H1 (cell line): ENCODE results near the gene KRTAP5-4. TPM values are rescaled to one million over a fixed set of nuclear protein-coding genes. Genes with fewer than 3 reads are reported as not detected.

ENCODE experiments used
- CTCF ChIA-PET: fragments of 300-600 bp; sonication (Branson Sonifier 250); formaldehyde crosslinking; loops from one replicate; lab custom pipeline; 2021; ENCODE audit not compliant: partially characterized antibody; lab: Charles Lee
- POLR2A ChIA-PET: fragments of 300-600 bp; sonication (Branson Sonifier 250); formaldehyde crosslinking; loops from one replicate; lab custom pipeline; 2021; ENCODE audit warnings: inconsistent platforms; ENCODE audit not compliant: partially characterized antibody; lab: Charles Lee
- DNase-seq, 2 experiments: peaks; one replicate each; pipeline versions ENCODE4 v3.0.0 to v3.0.0-alpha.2; 2010 to 2022; ENCODE audit warnings: low spot score in 2 of 2, low read depth in 1 of 2, mixed read lengths in 1 of 2
- FAIRE-seq: peaks from 2 replicates; lab custom pipeline; 2011; peaks lifted over from hg19 to GRCh38; lab: Jason Lieb, UNC
- H2AFZ ChIP-seq: 2 replicates; pipeline ENCODE4 v1.8.1; 2012; ENCODE audit warnings: low read length, inconsistent platforms
- H2AK5ac ChIP-seq: 2 replicates; pipeline ENCODE4 v1.6.1; 2013; ENCODE audit warnings: low read depth, low read length
- H2BK120ac ChIP-seq: replicated peaks from 2 replicates; pipeline ENCODE3; 2013; ENCODE audit warnings: low read depth, low read length, inconsistent platforms
- H2BK12ac ChIP-seq: 2 replicates; pipeline ENCODE4 v1.6.1; 2013; ENCODE audit warnings: low read depth, low read length
- H2BK15ac ChIP-seq: 2 replicates; pipeline ENCODE4 v1.6.1; 2013; ENCODE audit warnings: low read length
- H2BK20ac ChIP-seq: 2 replicates; pipeline ENCODE4 v1.6.1; 2013; ENCODE audit warnings: low read length
- H2BK5ac ChIP-seq: 2 replicates; pipeline ENCODE4 v1.6.1; 2013; ENCODE audit warnings: low read depth, low read length
- H3K14ac ChIP-seq: 2 replicates; pipeline ENCODE4 v1.6.1; 2013; ENCODE audit warnings: inconsistent platforms; ENCODE audit not compliant: insufficient read length
- H3K18ac ChIP-seq: 2 replicates; pipeline ENCODE4 v1.6.1; 2013; ENCODE audit warnings: low read length; ENCODE audit errors: extremely low read depth
- H3K23ac ChIP-seq: 2 replicates; pipeline ENCODE4 v1.6.1; 2013; ENCODE audit warnings: inconsistent platforms; ENCODE audit not compliant: insufficient read length
- H3K23me2 ChIP-seq: 2 replicates; pipeline ENCODE4 v1.6.1; 2013; ENCODE audit warnings: low read depth, low read length
- H3K27ac ChIP-seq: 2 replicates; pipeline ENCODE4 v1.6.1; 2011; ENCODE audit warnings: low read depth, low read length, inconsistent platforms
- H3K27me3 ChIP-seq, 4 experiments: replicated peaks in 1 of 4; 1 replicate in 1 of 4; 2 replicates in 3 of 4; pipeline versions ENCODE4 v1.6.1 to v1.8.1; 2011 to 2013; ENCODE audit warnings: low read length in 3 of 4, mild to moderate bottlenecking in 3 of 4, inconsistent platforms in 2 of 4, mixed read lengths in 2 of 4, moderate library complexity in 1 of 4; ENCODE audit not compliant: control insufficient read depth in 3 of 4, insufficient read depth in 3 of 4; ENCODE audit errors: extremely low read depth in 1 of 4
- H3K36me3 ChIP-seq, 4 experiments: 2 replicates each; pipeline versions ENCODE4 v1.6.1 to v1.8.1; 2011 to 2013; ENCODE audit warnings: mild to moderate bottlenecking in 4 of 4, low read length in 3 of 4, moderate library complexity in 2 of 4, control low read depth in 1 of 4, inconsistent platforms in 1 of 4; ENCODE audit not compliant: insufficient read depth in 4 of 4, control insufficient read depth in 2 of 4
- H3K4ac ChIP-seq: replicated peaks from 2 replicates; pipeline ENCODE3; 2013; ENCODE audit warnings: low read length, low read depth, mixed read lengths, inconsistent platforms; ENCODE audit not compliant: insufficient read length
- H3K4me1 ChIP-seq, 4 experiments: replicated peaks in 1 of 4; 1 replicate in 1 of 4; 2 replicates in 3 of 4; pipeline versions ENCODE4 v1.6.1 to v1.8.1; 2011 to 2013; ENCODE audit warnings: low read length in 3 of 4, inconsistent platforms in 2 of 4, mixed read lengths in 1 of 4; ENCODE audit not compliant: insufficient read depth in 4 of 4, control insufficient read depth in 3 of 4
- H3K4me2 ChIP-seq, 2 experiments: 2 replicates each; pipeline versions ENCODE4 v1.6.1 to v1.8.1; 2011 to 2013; ENCODE audit warnings: low read depth in 2 of 2, low read length in 2 of 2, control low read depth in 1 of 2, inconsistent platforms in 1 of 2, mild to moderate bottlenecking in 1 of 2; ENCODE audit not compliant: insufficient read depth in 1 of 2
- H3K4me3 ChIP-seq, 4 experiments: fragments of 200-600, 300-600 bp in 1 of 4; sonication (generic), shearing (Covaris generic), sonication (Bioruptor Twin) in 1 of 4; 2 replicates each; pipeline versions ENCODE4 v1.5.1 to v1.8.1; 2011 to 2016; ENCODE audit warnings: low read length in 4 of 4, low read depth in 3 of 4, control low read depth in 2 of 4, inconsistent platforms in 2 of 4, mild to moderate bottlenecking in 2 of 4, mixed read lengths in 1 of 4, moderate library complexity in 1 of 4; ENCODE audit not compliant: insufficient read depth in 2 of 4; ENCODE audit errors: extremely low read depth in 1 of 4
- H3K56ac ChIP-seq: replicated peaks from 2 replicates; pipeline ENCODE3; 2013; ENCODE audit warnings: low read depth, mild to moderate bottlenecking, mixed read lengths, low read length, inconsistent platforms; ENCODE audit not compliant: insufficient read length
- H3K79me1 ChIP-seq: 2 replicates; pipeline ENCODE4 v1.6.1; 2013; ENCODE audit warnings: low read depth, low read length, control low read depth
- H3K79me2 ChIP-seq, 2 experiments: 2 replicates each; pipeline versions ENCODE4 v1.6.1 to v1.8.1; 2012 to 2013; ENCODE audit warnings: low read length in 2 of 2, mild to moderate bottlenecking in 2 of 2, inconsistent platforms in 1 of 2; ENCODE audit not compliant: insufficient read depth in 2 of 2, control insufficient read depth in 1 of 2
- H3K9ac ChIP-seq, 4 experiments: replicated peaks in 1 of 4; 1 replicate in 1 of 4; 2 replicates in 3 of 4; pipeline versions ENCODE4 v1.6.1 to v1.8.1; 2011 to 2013; ENCODE audit warnings: low read depth in 3 of 4, low read length in 3 of 4, control low read depth in 2 of 4, mild to moderate bottlenecking in 2 of 4, moderate library complexity in 2 of 4, inconsistent platforms in 1 of 4; ENCODE audit errors: extremely low read depth in 1 of 4
- H3K9me3 ChIP-seq, 2 experiments: 2 replicates each; pipeline versions ENCODE4 v1.6.1 to v1.8.1; 2012 to 2013; ENCODE audit warnings: mild to moderate bottlenecking in 2 of 2, moderate library complexity in 2 of 2, control low read depth in 1 of 2, inconsistent platforms in 1 of 2, low read depth in 1 of 2, low read length in 1 of 2, mixed read lengths in 1 of 2; ENCODE audit not compliant: insufficient read depth in 2 of 2
- H4K20me1 ChIP-seq, 2 experiments: replicated peaks in 1 of 2; 2 replicates each; pipeline versions ENCODE3 to v1.8.1; 2011 to 2013; ENCODE audit warnings: inconsistent platforms in 2 of 2, low read length in 2 of 2, mild to moderate bottlenecking in 1 of 2; ENCODE audit not compliant: insufficient read depth in 2 of 2, control insufficient read depth in 1 of 2
- H4K5ac ChIP-seq: 2 replicates; pipeline ENCODE4 v1.6.1; 2013; ENCODE audit warnings: low read length, low read depth, mixed read lengths, inconsistent platforms; ENCODE audit not compliant: insufficient read length
- H4K8ac ChIP-seq: 2 replicates; pipeline ENCODE4 v1.8.0; 2013; ENCODE audit warnings: mild to moderate bottlenecking, moderate library complexity, low read length, inconsistent platforms; ENCODE audit not compliant: insufficient read depth; ENCODE audit errors: extremely low read depth
- H4K91ac ChIP-seq: replicated peaks from 2 replicates; pipeline ENCODE3; 2013; ENCODE audit warnings: low read length, mixed read lengths, inconsistent platforms; ENCODE audit not compliant: insufficient read length
- BRCA1 ChIP-seq: IDR thresholded peaks from 2 replicates; pipeline ENCODE4 v1.6.1; 2012; ENCODE audit warnings: low read depth, low read length, improper control_type of control experiment
- E2F6 ChIP-seq: IDR thresholded peaks from 2 replicates; pipeline ENCODE4 v1.6.1; 2012; ENCODE audit warnings: inconsistent platforms
- FOSL1 ChIP-seq: IDR thresholded peaks from 2 replicates; pipeline ENCODE4 v1.6.1; 2011; ENCODE audit warnings: mild to moderate bottlenecking, low read depth, low read length, moderate library complexity; ENCODE audit not compliant: insufficient read depth
- TAF7 ChIP-seq: optimal IDR thresholded peaks from 2 replicates; pipeline ENCODE3; 2011; ENCODE audit warnings: low read depth, mild to moderate bottlenecking, inconsistent platforms, low read length, moderate library complexity, borderline replicate concordance
- WGBS, 2 experiments: shearing (Covaris generic) in 1 of 2; methylation state at CpG; one replicate each; pipeline versions ENCODE4 v1.1.6 to v1.1.7; 2013 to 2015; ENCODE audit warnings: low lambda C conversion rate in 2 of 2, mixed read lengths in 2 of 2, inconsistent platforms in 1 of 2, low coverage in 1 of 2, missing lambda C conversion rate in 1 of 2; ENCODE audit not compliant: insufficient replicate concordance in 2 of 2, insufficient coverage in 1 of 2, insufficient read length in 1 of 2; ENCODE audit errors: extremely low coverage in 1 of 2, missing lambda C conversion rate in 1 of 2; 5-methylcytosine and 5-hydroxymethylcytosine counted together
- polyA plus RNA-seq, 7 experiments: library from polyadenylated mRNA; depleted of rRNA in 3 of 7; stranded (reverse) in 5 of 7; unstranded in 2 of 7; fragments of >200 nt in 5 of 7; fragments of 200-250 nt in 2 of 7; gene quantifications; 1 replicate in 5 of 7; 2 replicates in 1 of 7; 4 replicates in 1 of 7; pipeline versions ENCODE4 v1.2.1 to v1.2.3, GENCODE V29; 2011 to 2013; ENCODE audit warnings: missing spikeins in 2 of 7, mixed read lengths in 2 of 7
- total RNA-seq: library from RNA; stranded (reverse); fragmentation: NEBNext Ultra II Directional; extraction: Animal tissue kit (Norgen Biotek cat#: 25700); gene quantifications from 2 replicates; pipeline ENCODE4 v1.2.1, GENCODE V29; 2021

The KRTAP5-4 gene
- total and polyA plus RNA-seq, 2 of the 8 experiments (the other 6 are each of a cell fraction or from before 2014, with no cell fraction given), result not detected

- H2BK20ac ChIP-seq, result no peak overlapping the region
- H3K56ac ChIP-seq, result no peak overlapping the region
- no peaks in the 10 kb centered on the region for H3K36me3 ChIP-seq
- no peak overlapping the region for H3K4me3 ChIP-seq
- 69% methylated on average over 5 of the region's 5 CpGs; no CpG with 5 or more reads in 1 of the 2 experiments for WGBS, 2 experiments
- H3K18ac ChIP-seq, result no peak overlapping the region
- no peak overlapping the region for H4K91ac ChIP-seq
- H3K27me3 ChIP-seq, result peaks cover 0 to 4% (median 0%) of the 10 kb centered on the region in 4 experiments; a peak in 1 of 7 replicates
- H3K9ac ChIP-seq, result no peak overlapping the region
- H2AK5ac ChIP-seq, result no peak overlapping the region
- H3K4me1 ChIP-seq, result peaks cover 2 to 12% (median 5%) of the 10 kb centered on the region in 4 experiments
- no peak overlapping the region for H4K8ac ChIP-seq
- H3K79me1 ChIP-seq, result no peaks in the 10 kb centered on the region
- no peak overlapping the region for H4K5ac ChIP-seq
- no peak overlapping the region for H3K4ac ChIP-seq
- H2BK120ac ChIP-seq, result no peak overlapping the region
- peaks cover 0 to 4% of the 10 kb centered on the region in 2 experiments; a peak in 1 of 4 replicates for H3K9me3 ChIP-seq
- ChIA-PET POLR2A (no interaction called here), CTCF (interaction anchor here (0.8 to 2.0 kb wide), 2 partner anchors 39 to 233 kb away, joined by 4 to 7 read pairs; no protein-coding TSS in a partner anchor)
- no peak overlapping the region for H2AFZ ChIP-seq
- no peak overlapping the region for H3K14ac ChIP-seq
- H3K23ac ChIP-seq, result no peak overlapping the region
- H4K20me1 ChIP-seq, result peaks cover 0 to 2% of the 10 kb centered on the region in 2 experiments
- H3K79me2 ChIP-seq, result no peaks in the 10 kb centered on the region
- DNase-seq, result no peak
- H3K23me2 ChIP-seq, result peaks cover 2% of the 10 kb centered on the region; the same call in 1 of the 2 replicates
- H2BK12ac ChIP-seq, result no peak overlapping the region
- H3K27ac ChIP-seq, result no peak overlapping the region
- FAIRE-seq, result peak; percentile 42
- no peak for TF ChIP-seq TAF7
- TF ChIP-seq BRCA1, result no peak
- peak; percentile 56; the same call in 1 of the 2 replicates for TF ChIP-seq E2F6
- TF ChIP-seq FOSL1, result no peak
- TF ChIP-seq, all 59 proteins: peak for 1
- Histone ChIP-seq H3K4me2 (no peak overlapping the region), H2BK5ac (no peak overlapping the region), H2BK15ac (no peak overlapping the region)
These were observed 21.3 kb downstream of the KRTAP5-4 start for GRCh38 chr11:1600626-1601025.
